Measurements from ENCODE around the gene CD81. TPM values are rescaled to one million over a fixed set of nuclear protein-coding genes. Genes with fewer than 3 reads are reported as not detected.

CD81 gene
- total and polyA plus RNA-seq, 2 experiments from 2014 or later = 88.6 to 290 TPM

DNA sequence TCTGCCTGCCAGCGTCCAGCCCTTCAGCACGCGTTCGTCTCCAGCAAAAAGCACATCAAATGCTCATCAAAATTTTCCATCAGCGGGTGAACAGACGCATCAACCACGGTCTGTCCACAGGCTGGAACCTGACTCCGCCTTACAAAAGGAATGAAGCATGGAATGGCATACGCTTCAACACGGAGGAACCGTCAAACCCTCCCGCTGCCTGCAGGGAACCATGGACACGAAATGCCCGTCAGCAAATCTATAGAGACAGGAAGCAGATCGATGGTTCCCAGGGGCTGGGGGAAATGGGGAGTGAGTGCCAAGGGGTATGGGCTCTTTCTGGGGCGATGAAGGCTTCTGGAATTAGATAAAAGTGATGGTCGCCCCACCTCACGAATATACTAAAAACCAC lies 39.7 kb downstream of the CD81 start:
- Histone ChIP-seq H4K20me1 (replicated peaks; ENCODE audit: insufficient read depth) (no peaks in the 10 kb centered on the region), H3K79me2 (replicated peaks; ENCODE audit: insufficient read depth) (no peaks in the 10 kb centered on the region), H3K27me3 (ENCODE audit: insufficient read depth) (no peaks in the 10 kb centered on the region), H3K36me3 (ENCODE audit: insufficient read depth) (no peaks in the 10 kb centered on the region), H3K4me2 (no peak overlapping the region), H3K27ac (ENCODE audit: low read depth) (no peak overlapping the region), H3K4me3 (no peak overlapping the region), H3F3A (replicated peaks; ENCODE audit: low read depth) (no peaks in the 10 kb centered on the region), H2AFZ (no peak overlapping the region), H3K9me2 (ENCODE audit: insufficient read depth) (no peaks in the 10 kb centered on the region), H3K4me1 (ENCODE audit: insufficient read depth) (no peaks in the 10 kb centered on the region; the same call in 1 of the 2 replicates)
- Mint-ChIP-seq H3K27me3 (ENCODE audit: insufficient read depth, low read depth, poor library complexity) (peaks cover 4% of the 10 kb centered on the region), H3K9me3 (no peaks in the 10 kb centered on the region), H3K36me3 (ENCODE audit: low read depth) (no peaks in the 10 kb centered on the region), H3K27ac (no peak overlapping the region), H3K4me3 (no peak overlapping the region), H3K4me1 (0 out of 3 replicates have a peak, but pooled peaks cover 2% of the 10 kb centered on the region)
- no peak for TF ChIP-seq JUNB (IDR thresholded peaks at IDR 0.05; ENCODE audit: unreplicated experiment)
- no peak for TF ChIP-seq STAT1 (IDR thresholded peaks at IDR 0.05; ENCODE audit: unreplicated experiment)
- TF ChIP-seq, protein P1, sequence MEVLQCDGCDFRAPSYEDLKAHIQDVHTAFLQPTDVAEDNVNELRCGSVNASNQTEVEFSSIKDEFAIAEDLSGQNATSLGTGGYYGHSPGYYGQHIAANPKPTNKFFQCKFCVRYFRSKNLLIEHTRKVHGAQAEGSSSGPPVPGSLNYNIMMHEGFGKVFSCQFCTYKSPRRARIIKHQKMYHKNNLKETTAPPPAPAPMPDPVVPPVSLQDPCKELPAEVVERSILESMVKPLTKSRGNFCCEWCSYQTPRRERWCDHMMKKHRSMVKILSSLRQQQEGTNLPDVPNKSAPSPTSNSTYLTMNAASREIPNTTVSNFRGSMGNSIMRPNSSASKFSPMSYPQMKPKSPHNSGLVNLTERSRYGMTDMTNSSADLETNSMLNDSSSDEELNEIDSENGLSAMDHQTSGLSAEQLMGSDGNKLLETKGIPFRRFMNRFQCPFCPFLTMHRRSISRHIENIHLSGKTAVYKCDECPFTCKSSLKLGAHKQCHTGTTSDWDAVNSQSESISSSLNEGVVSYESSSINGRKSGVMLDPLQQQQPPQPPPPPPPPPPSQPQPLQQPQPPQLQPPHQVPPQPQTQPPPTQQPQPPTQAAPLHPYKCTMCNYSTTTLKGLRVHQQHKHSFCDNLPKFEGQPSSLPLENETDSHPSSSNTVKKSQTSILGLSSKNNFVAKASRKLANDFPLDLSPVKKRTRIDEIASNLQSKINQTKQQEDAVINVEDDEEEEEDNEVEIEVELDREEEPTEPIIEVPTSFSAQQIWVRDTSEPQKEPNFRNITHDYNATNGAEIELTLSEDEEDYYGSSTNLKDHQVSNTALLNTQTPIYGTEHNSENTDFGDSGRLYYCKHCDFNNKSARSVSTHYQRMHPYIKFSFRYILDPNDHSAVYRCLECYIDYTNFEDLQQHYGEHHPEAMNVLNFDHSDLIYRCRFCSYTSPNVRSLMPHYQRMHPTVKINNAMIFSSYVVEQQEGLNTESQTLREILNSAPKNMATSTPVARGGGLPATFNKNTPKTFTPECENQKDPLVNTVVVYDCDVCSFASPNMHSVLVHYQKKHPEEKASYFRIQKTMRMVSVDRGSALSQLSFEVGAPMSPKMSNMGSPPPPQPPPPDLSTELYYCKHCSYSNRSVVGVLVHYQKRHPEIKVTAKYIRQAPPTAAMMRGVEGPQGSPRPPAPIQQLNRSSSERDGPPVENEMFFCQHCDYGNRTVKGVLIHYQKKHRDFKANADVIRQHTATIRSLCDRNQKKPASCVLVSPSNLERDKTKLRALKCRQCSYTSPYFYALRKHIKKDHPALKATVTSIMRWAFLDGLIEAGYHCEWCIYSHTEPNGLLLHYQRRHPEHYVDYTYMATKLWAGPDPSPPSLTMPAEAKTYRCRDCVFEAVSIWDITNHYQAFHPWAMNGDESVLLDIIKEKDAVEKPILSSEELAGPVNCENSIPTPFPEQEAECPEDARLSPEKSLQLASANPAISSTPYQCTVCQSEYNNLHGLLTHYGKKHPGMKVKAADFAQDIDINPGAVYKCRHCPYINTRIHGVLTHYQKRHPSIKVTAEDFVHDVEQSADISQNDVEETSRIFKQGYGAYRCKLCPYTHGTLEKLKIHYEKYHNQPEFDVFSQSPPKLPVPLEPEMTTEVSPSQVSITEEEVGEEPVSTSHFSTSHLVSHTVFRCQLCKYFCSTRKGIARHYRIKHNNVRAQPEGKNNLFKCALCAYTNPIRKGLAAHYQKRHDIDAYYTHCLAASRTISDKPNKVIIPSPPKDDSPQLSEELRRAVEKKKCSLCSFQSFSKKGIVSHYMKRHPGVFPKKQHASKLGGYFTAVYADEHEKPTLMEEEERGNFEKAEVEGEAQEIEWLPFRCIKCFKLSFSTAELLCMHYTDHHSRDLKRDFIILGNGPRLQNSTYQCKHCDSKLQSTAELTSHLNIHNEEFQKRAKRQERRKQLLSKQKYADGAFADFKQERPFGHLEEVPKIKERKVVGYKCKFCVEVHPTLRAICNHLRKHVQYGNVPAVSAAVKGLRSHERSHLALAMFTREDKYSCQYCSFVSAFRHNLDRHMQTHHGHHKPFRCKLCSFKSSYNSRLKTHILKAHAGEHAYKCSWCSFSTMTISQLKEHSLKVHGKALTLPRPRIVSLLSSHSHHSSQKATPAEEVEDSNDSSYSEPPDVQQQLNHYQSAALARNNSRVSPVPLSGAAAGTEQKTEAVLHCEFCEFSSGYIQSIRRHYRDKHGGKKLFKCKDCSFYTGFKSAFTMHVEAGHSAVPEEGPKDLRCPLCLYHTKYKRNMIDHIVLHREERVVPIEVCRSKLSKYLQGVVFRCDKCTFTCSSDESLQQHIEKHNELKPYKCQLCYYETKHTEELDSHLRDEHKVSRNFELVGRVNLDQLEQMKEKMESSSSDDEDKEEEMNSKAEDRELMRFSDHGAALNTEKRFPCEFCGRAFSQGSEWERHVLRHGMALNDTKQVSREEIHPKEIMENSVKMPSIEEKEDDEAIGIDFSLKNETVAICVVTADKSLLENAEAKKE (CRISPR knock-in tag; IDR thresholded peaks at IDR 0.05) = no peak
- TF ChIP-seq, protein P2, sequence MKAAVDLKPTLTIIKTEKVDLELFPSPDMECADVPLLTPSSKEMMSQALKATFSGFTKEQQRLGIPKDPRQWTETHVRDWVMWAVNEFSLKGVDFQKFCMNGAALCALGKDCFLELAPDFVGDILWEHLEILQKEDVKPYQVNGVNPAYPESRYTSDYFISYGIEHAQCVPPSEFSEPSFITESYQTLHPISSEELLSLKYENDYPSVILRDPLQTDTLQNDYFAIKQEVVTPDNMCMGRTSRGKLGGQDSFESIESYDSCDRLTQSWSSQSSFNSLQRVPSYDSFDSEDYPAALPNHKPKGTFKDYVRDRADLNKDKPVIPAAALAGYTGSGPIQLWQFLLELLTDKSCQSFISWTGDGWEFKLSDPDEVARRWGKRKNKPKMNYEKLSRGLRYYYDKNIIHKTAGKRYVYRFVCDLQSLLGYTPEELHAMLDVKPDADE (IDR thresholded peaks at IDR 0.05) = no peak
- TF ChIP-seq, protein P3, sequence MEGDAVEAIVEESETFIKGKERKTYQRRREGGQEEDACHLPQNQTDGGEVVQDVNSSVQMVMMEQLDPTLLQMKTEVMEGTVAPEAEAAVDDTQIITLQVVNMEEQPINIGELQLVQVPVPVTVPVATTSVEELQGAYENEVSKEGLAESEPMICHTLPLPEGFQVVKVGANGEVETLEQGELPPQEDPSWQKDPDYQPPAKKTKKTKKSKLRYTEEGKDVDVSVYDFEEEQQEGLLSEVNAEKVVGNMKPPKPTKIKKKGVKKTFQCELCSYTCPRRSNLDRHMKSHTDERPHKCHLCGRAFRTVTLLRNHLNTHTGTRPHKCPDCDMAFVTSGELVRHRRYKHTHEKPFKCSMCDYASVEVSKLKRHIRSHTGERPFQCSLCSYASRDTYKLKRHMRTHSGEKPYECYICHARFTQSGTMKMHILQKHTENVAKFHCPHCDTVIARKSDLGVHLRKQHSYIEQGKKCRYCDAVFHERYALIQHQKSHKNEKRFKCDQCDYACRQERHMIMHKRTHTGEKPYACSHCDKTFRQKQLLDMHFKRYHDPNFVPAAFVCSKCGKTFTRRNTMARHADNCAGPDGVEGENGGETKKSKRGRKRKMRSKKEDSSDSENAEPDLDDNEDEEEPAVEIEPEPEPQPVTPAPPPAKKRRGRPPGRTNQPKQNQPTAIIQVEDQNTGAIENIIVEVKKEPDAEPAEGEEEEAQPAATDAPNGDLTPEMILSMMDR (conservative IDR thresholded peaks at IDR 0.05; ENCODE audit: low read depth in 2 of 2) = no peak
- TF ChIP-seq ZNF114 (CRISPR knock-in tag; IDR thresholded peaks at IDR 0.05) = no peak
- TF ChIP-seq, protein P4, sequence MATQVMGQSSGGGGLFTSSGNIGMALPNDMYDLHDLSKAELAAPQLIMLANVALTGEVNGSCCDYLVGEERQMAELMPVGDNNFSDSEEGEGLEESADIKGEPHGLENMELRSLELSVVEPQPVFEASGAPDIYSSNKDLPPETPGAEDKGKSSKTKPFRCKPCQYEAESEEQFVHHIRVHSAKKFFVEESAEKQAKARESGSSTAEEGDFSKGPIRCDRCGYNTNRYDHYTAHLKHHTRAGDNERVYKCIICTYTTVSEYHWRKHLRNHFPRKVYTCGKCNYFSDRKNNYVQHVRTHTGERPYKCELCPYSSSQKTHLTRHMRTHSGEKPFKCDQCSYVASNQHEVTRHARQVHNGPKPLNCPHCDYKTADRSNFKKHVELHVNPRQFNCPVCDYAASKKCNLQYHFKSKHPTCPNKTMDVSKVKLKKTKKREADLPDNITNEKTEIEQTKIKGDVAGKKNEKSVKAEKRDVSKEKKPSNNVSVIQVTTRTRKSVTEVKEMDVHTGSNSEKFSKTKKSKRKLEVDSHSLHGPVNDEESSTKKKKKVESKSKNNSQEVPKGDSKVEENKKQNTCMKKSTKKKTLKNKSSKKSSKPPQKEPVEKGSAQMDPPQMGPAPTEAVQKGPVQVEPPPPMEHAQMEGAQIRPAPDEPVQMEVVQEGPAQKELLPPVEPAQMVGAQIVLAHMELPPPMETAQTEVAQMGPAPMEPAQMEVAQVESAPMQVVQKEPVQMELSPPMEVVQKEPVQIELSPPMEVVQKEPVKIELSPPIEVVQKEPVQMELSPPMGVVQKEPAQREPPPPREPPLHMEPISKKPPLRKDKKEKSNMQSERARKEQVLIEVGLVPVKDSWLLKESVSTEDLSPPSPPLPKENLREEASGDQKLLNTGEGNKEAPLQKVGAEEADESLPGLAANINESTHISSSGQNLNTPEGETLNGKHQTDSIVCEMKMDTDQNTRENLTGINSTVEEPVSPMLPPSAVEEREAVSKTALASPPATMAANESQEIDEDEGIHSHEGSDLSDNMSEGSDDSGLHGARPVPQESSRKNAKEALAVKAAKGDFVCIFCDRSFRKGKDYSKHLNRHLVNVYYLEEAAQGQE (IDR thresholded peaks at IDR 0.05; ENCODE audit: unreplicated experiment) = no peak
- TF ChIP-seq POLR2AphosphoS5 (IDR thresholded peaks at IDR 0.05; ENCODE audit: low read depth) = no peak
- no peak for TF ChIP-seq CREB1 (CRISPR knock-in tag; IDR thresholded peaks at IDR 0.05; ENCODE audit: low read depth)
- TF ChIP-seq EZH2 (IDR thresholded peaks at IDR 0.05; ENCODE audit: low read depth, unreplicated experiment) = no peak
- TF ChIP-seq ZNF331 (CRISPR knock-in tag; IDR thresholded peaks at IDR 0.05; ENCODE audit: low read depth) = no peak
- DNase-seq (ENCODE audit: low spot score) (no peak), ATAC-seq (no peak)
